NCI-H82 (cell line): ENCODE results near the gene GLB1L3.
A peak's percentile ranks its signal among the peaks of the same experiment; 100 is the strongest.
"Not testable (repeated sequence)": the region's sequence is repeated elsewhere in the genome, so short reads cannot be mapped to it uniquely, and the experiment has no call there.

Source experiments
- DNase-seq: peaks from one replicate; lab custom pipeline; 2025; lab: John Stamatoyannopoulos, UW

GLB1L3 gene

GRCh38 chr11:134344497-134345236 is 68.5 kb downstream of the GLB1L3 start:
- not testable (repeated sequence) for DNase-seq

GRCh38 chr11:134345237-134345550 is 69.0 kb downstream of the GLB1L3 start:
- DNase-seq, result no peak

GRCh38 chr11:134346101-134346975 is 70.2 kb downstream of the GLB1L3 start:
- peak; percentile 28 for DNase-seq

GRCh38 chr11:134346976-134347350 is 70.8 kb downstream of the GLB1L3 start:
- DNase-seq, result no peak

- DNase-seq, result no peak
Measured at GRCh38 chr11:134347441-134347840, 71.3 kb downstream of the GLB1L3 start.

GRCh38 chr11:134349109-134349801 is 73.1 kb downstream of the GLB1L3 start:
- no peak for DNase-seq

- no peak for DNase-seq
Measured at GRCh38 chr11:134349802-134350355, 73.7 kb downstream of the GLB1L3 start.

- DNase-seq, result no peak
Measured at GRCh38 chr11:134350381-134350780, 74.2 kb downstream of the GLB1L3 start.

- DNase-seq, result no peak
Measured at GRCh38 chr11:134352111-134352510, 75.9 kb downstream of the GLB1L3 start.

- DNase-seq, result no peak
Measured at GRCh38 chr11:134355136-134355535, 79.0 kb downstream of the GLB1L3 start.

- no peak for DNase-seq
Measured at GRCh38 chr11:134355656-134356055, 79.5 kb downstream of the GLB1L3 start.

GRCh38 chr11:134356656-134357544 is 80.7 kb downstream of the GLB1L3 start:
- DNase-seq, result no peak

- DNase-seq, result no peak
Measured at GRCh38 chr11:134357545-134357839, 81.3 kb downstream of the GLB1L3 start.

GRCh38 chr11:134358165-134358855 is 82.1 kb downstream of the GLB1L3 start:
- no peak for DNase-seq

- DNase-seq, result no peak
Measured at GRCh38 chr11:134358856-134359490, 82.8 kb downstream of the GLB1L3 start.

- no peak for DNase-seq
Measured at GRCh38 chr11:134359646-134360045, 83.5 kb downstream of the GLB1L3 start.

- DNase-seq, result peak; percentile 86
Measured at GRCh38 chr11:134360050-134360835, 84.1 kb downstream of the GLB1L3 start.

GRCh38 chr11:134361661-134362060 is 85.5 kb downstream of the GLB1L3 start:
- DNase-seq, result no peak

GRCh38 chr11:134362192-134362901 is 86.2 kb downstream of the GLB1L3 start:
- no peak for DNase-seq
